ENCODE measurements around the gene STK24.

The STK24 gene

GRCh38 chr13:98409281-98409680, 167.6 kb downstream of the STK24 start:
- Histone ChIP-seq H3K27me3 (ENCODE audit: insufficient read depth, low read depth, severe bottlenecking) (no peaks in the 10 kb centered on the region), H3K9me3 (ENCODE audit: severe bottlenecking) (no peaks in the 10 kb centered on the region), H3K36me3 (peaks cover 45% of the 10 kb centered on the region), H3K4me3 (ENCODE audit: low read depth, low read length) (no peak overlapping the region), H3K27ac (no peak overlapping the region)
- DNase-seq: no peak
- no peak for TF ChIP-seq CTCF (IDR thresholded peaks at IDR 0.05; ENCODE audit: low read depth, low read length)

GRCh38 chr13:98407575-98407974, 169.3 kb downstream of the STK24 start:
- Histone ChIP-seq H3K27ac (no peak overlapping the region), H3K36me3 (peaks cover 38% of the 10 kb centered on the region), H3K4me3 (ENCODE audit: low read depth, low read length) (no peak overlapping the region), H3K27me3 (ENCODE audit: insufficient read depth, low read depth, severe bottlenecking) (no peaks in the 10 kb centered on the region), H3K9me3 (ENCODE audit: severe bottlenecking) (no peaks in the 10 kb centered on the region)
- no peak for DNase-seq
- no peak for TF ChIP-seq CTCF (IDR thresholded peaks at IDR 0.05; ENCODE audit: low read depth, low read length)

GRCh38 chr13:98406971-98407370, 169.9 kb downstream of the STK24 start:
- Histone ChIP-seq H3K36me3 (peaks cover 33% of the 10 kb centered on the region), H3K27me3 (ENCODE audit: insufficient read depth, low read depth, severe bottlenecking) (no peaks in the 10 kb centered on the region), H3K4me3 (ENCODE audit: low read depth, low read length) (no peak overlapping the region), H3K27ac (no peak overlapping the region), H3K9me3 (ENCODE audit: severe bottlenecking) (no peaks in the 10 kb centered on the region)
- no peak for TF ChIP-seq CTCF (IDR thresholded peaks at IDR 0.05; ENCODE audit: low read depth, low read length)
- DNase-seq: no peak

- no peak overlapping the region for H3K27ac ChIP-seq
- peaks cover 27% of the 10 kb centered on the region for H3K36me3 ChIP-seq
- H3K9me3 ChIP-seq (ENCODE audit: severe bottlenecking): no peaks in the 10 kb centered on the region
- H3K4me3 ChIP-seq (ENCODE audit: low read depth, low read length): no peak overlapping the region
- no peak for TF ChIP-seq CTCF (IDR thresholded peaks at IDR 0.05; ENCODE audit: low read depth, low read length)
- H3K27me3 ChIP-seq (ENCODE audit: insufficient read depth, low read depth, severe bottlenecking): no peaks in the 10 kb centered on the region
- no peak for DNase-seq
These were observed 170.5 kb downstream of the STK24 start for GRCh38 chr13:98406427-98406826.

- no peak for DNase-seq
- H3K36me3 ChIP-seq: peaks cover 26% of the 10 kb centered on the region
- TF ChIP-seq CTCF (IDR thresholded peaks at IDR 0.05; ENCODE audit: low read depth, low read length): no peak
- no peak overlapping the region for H3K27ac ChIP-seq
- no peak overlapping the region for H3K4me3 ChIP-seq (ENCODE audit: low read depth, low read length)
- no peaks in the 10 kb centered on the region for H3K9me3 ChIP-seq (ENCODE audit: severe bottlenecking)
- H3K27me3 ChIP-seq (ENCODE audit: insufficient read depth, low read depth, severe bottlenecking): no peaks in the 10 kb centered on the region
These were observed 171.1 kb downstream of the STK24 start for GRCh38 chr13:98405690-98406344.

- H3K27ac ChIP-seq: no peak overlapping the region
- H3K27me3 ChIP-seq (ENCODE audit: insufficient read depth, low read depth, severe bottlenecking): no peaks in the 10 kb centered on the region
- DNase-seq: peak; percentile 46
- no peak overlapping the region for H3K4me3 ChIP-seq (ENCODE audit: low read depth, low read length)
- peak; percentile 17; the same call in 1 of the 2 replicates for TF ChIP-seq CTCF (IDR thresholded peaks at IDR 0.05; ENCODE audit: low read depth, low read length)
- peaks cover 24% of the 10 kb centered on the region for H3K36me3 ChIP-seq
- H3K9me3 ChIP-seq (ENCODE audit: severe bottlenecking): no peaks in the 10 kb centered on the region
These were observed 171.8 kb downstream of the STK24 start for GRCh38 chr13:98405107-98405571.
